HG03378 (cell line): ENCODE data around the gene LEKR1.
"Not testable (repeated sequence)": the region's sequence is repeated elsewhere in the genome, so short reads cannot be mapped to it uniquely, and the experiment has no call there.

Source experiments
- ATAC-seq: cut with Tn5 transposase; IDR thresholded peaks from one replicate; pipeline ENCODE4 v1.9.1; 2021; ENCODE audit warnings: mild to moderate bottlenecking, moderate library complexity; ENCODE audit not compliant: unreplicated experiment

The LEKR1 gene

GRCh38 chr3:156803952-156804741 is 22.0 kb upstream of the LEKR1 start:
- no peak for ATAC-seq

- no peak for ATAC-seq
These were observed 19.5 kb upstream of the LEKR1 start for GRCh38 chr3:156806698-156807097.

GRCh38 chr3:156808025-156808424 is 18.1 kb upstream of the LEKR1 start:
- no peak for ATAC-seq

- ATAC-seq = no peak
These were observed 14.9 kb upstream of the LEKR1 start for GRCh38 chr3:156811089-156811862.

- no peak for ATAC-seq
These were observed 13.4 kb upstream of the LEKR1 start for GRCh38 chr3:156812521-156813335.

GRCh38 chr3:156814295-156814694 is 11.9 kb upstream of the LEKR1 start:
- no peak for ATAC-seq

GRCh38 chr3:156816091-156816793 is 9.9 kb upstream of the LEKR1 start:
- ATAC-seq = peak; percentile 18

GRCh38 chr3:156816794-156817645 is 9.1 kb upstream of the LEKR1 start:
- ATAC-seq = peak; percentile 56

- ATAC-seq = no peak
These were observed 8.4 kb upstream of the LEKR1 start for GRCh38 chr3:156817646-156818272.

GRCh38 chr3:156818273-156818651 is 7.9 kb upstream of the LEKR1 start:
- ATAC-seq = no peak

- ATAC-seq = no peak
These were observed 7.3 kb upstream of the LEKR1 start for GRCh38 chr3:156818890-156819289.

- peak; percentile 32 for ATAC-seq
These were observed 6.1 kb upstream of the LEKR1 start for GRCh38 chr3:156819842-156820691.

- peak; percentile 29 for ATAC-seq
These were observed 5.5 kb upstream of the LEKR1 start for GRCh38 chr3:156820692-156821080.

- not testable (repeated sequence) for ATAC-seq
These were observed 3.4 kb upstream of the LEKR1 start for GRCh38 chr3:156822626-156823260.

GRCh38 chr3:156825795-156826143 is 384 bp upstream of the LEKR1 start:
- peak; percentile 40 for ATAC-seq

GRCh38 chr3:156826896-156827882 is 1.0 kb downstream of the LEKR1 start:
- no peak for ATAC-seq

- ATAC-seq = no peak
These were observed 4.9 kb downstream of the LEKR1 start for GRCh38 chr3:156831006-156831405.
